HEK293T (cell line): ENCODE data around the gene CERS4.
"Not testable (repeated sequence)": the region's sequence is repeated elsewhere in the genome, so short reads cannot be mapped to it uniquely, and the experiment has no call there.

ENCODE experiments used
- CTCF ChIA-PET: fragments of 350-600 bp; formaldehyde crosslinking; extraction: SDS; loops from one replicate; lab custom pipeline; 2021; ENCODE audit warnings: antibody characterized with exemption, inconsistent platforms; lab: Yijun Ruan, JAX
- POLR2A ChIA-PET: fragments of 350-600 bp; formaldehyde crosslinking; extraction: SDS; loops from one replicate; lab custom pipeline; 2020; ENCODE audit warnings: antibody characterized with exemption, inconsistent platforms; lab: Yijun Ruan, JAX
- DNase-seq: peaks from one replicate; pipeline ENCODE4 v3.0.0; 2012; ENCODE audit warnings: mixed read lengths; ENCODE audit errors: extremely low spot score
- ARNT ChIP-seq: fragments of 450-650 bp; IDR thresholded peaks from 2 replicates; pipeline ENCODE4 v1.6.1; 2017; ENCODE audit warnings: mild to moderate bottlenecking
- BHLHE40 ChIP-seq: fragments of 450-650 bp; IDR thresholded peaks from 2 replicates; pipeline ENCODE4 v1.6.1; 2016; ENCODE audit warnings: mild to moderate bottlenecking, moderate library complexity, borderline replicate concordance
- CTBP1 ChIP-seq: fragments of 450-650 bp; IDR thresholded peaks from 2 replicates; pipeline ENCODE4 v1.6.1; 2016; ENCODE audit warnings: borderline replicate concordance
- ELF4 ChIP-seq: fragments of 450-650 bp; IDR thresholded peaks from 2 replicates; pipeline ENCODE4 v1.6.1; 2017; ENCODE audit warnings: antibody characterized with exemption
- FOXA1 ChIP-seq: fragments of 450-650 bp; IDR thresholded peaks from 2 replicates; pipeline ENCODE4 v1.6.1; 2016; ENCODE audit warnings: mild to moderate bottlenecking
- FOXK2 ChIP-seq: fragments of 450-650 bp; IDR thresholded peaks from 2 replicates; pipeline ENCODE4 v1.6.1; 2016; ENCODE audit warnings: mild to moderate bottlenecking
- FOXM1 ChIP-seq: fragments of 450-650 bp; IDR thresholded peaks from 2 replicates; pipeline ENCODE4 v1.6.1; 2017; ENCODE audit warnings: mild to moderate bottlenecking, borderline replicate concordance
- HDGF ChIP-seq: fragments of 450-650 bp; IDR thresholded peaks from 2 replicates; pipeline ENCODE4 v1.6.1; 2017; ENCODE audit warnings: antibody characterized with exemption, borderline replicate concordance
- L3MBTL2 ChIP-seq: fragments of 450-650 bp; conservative IDR thresholded peaks from 2 replicates; pipeline ENCODE4 v1.6.1; 2016; ENCODE audit warnings: mild to moderate bottlenecking
- LEF1 ChIP-seq: fragments of 450-650 bp; IDR thresholded peaks from 2 replicates; pipeline ENCODE4 v1.6.1; 2017; ENCODE audit warnings: mild to moderate bottlenecking, borderline replicate concordance
- NFRKB ChIP-seq: fragments of 450-650 bp; IDR thresholded peaks from 2 replicates; pipeline ENCODE4 v1.6.1; 2016; ENCODE audit warnings: mild to moderate bottlenecking, moderate library complexity
- PKNOX1 ChIP-seq: fragments of 450-650 bp; IDR thresholded peaks from 2 replicates; pipeline ENCODE4 v1.6.1; 2016
- SP1 ChIP-seq: fragments of 450-650 bp; IDR thresholded peaks from 2 replicates; pipeline ENCODE4 v1.6.1; 2017
- SUZ12 ChIP-seq: fragments of 450-650 bp; IDR thresholded peaks from 2 replicates; pipeline ENCODE4 v1.6.1; 2016; ENCODE audit warnings: mild to moderate bottlenecking
- TARDBP ChIP-seq: fragments of 450-650 bp; IDR thresholded peaks from 2 replicates; pipeline ENCODE4 v1.6.1; 2016
- ZNF384 ChIP-seq: fragments of 450-650 bp; IDR thresholded peaks from 2 replicates; pipeline ENCODE4 v1.6.1; 2016

The CERS4 gene

DNA sequence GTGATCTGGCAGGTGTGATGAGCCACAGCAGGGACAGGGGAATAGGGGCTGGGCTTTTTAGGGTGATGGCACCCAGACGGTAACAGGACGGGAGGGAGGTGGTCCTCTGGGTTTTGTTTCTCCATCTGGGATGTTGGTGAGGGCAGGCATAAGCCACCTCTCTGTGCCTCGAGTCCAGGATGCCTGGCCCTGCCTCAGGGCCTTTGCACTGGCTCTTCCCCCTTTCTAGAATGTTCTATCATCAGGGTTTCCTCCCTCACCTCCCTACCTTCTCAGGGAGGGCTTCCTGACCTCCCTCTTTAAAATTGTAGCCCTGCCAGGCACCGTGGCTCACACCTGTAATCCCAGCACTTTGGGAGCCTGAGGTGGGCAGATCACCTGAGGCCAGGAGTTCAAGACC is 6.6 kb downstream of the CERS4 start:
- CTCF ChIA-PET = no interaction called here
- POLR2A ChIA-PET = no interaction called here
- TF ChIP-seq TARDBP (no peak), CTBP1 (no peak), L3MBTL2 (no peak), SUZ12 (no peak), LEF1 (no peak), ELF4 (no peak), NFRKB (no peak), FOXA1 (no peak), ARNT (no peak), FOXK2 (no peak), HDGF (no peak), SP1 (no peak), ZNF384 (no peak)
- DNase-seq = no peak

- DNase-seq = no peak
- POLR2A ChIA-PET = no interaction called here
- TF ChIP-seq ELF4 = no peak
- CTCF ChIA-PET = no interaction called here
These were observed 7.2 kb downstream of the CERS4 start for GRCh38 chr19:8216357-8216756.

- CTCF ChIA-PET, DNase-seq, POLR2A ChIA-PET: not testable (repeated sequence)
These were observed 9.0 kb downstream of the CERS4 start for GRCh38 chr19:8218127-8218526.

DNA sequence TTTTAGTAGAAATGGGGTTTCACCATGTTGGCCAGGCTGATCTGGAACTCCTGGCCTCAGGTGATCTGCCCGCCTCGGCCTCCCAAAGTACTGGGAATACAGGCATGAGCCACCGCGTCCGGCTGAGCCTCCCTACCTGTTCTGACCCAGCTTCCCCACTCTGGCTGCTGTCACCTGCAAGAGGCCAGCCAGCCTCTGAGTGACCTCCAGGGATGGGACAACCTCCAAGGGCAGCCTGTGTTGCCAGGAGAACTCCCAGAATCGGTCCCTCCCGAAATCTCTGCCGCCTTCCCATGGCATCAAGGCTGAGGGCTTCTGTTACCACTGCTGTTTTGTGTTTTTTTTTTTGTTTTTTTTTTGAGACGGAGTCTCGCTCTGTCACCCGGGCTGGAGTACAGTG is 11.3 kb downstream of the CERS4 start:
- DNase-seq = no peak
- ChIA-PET POLR2A (no interaction called here), CTCF (no interaction called here)
- TF ChIP-seq FOXK2 = no peak
- TF ChIP-seq CTBP1 = no peak
- TF ChIP-seq FOXA1 = no peak
- TF ChIP-seq LEF1 = no peak
- TF ChIP-seq BHLHE40 = no peak
- no peak for TF ChIP-seq SUZ12
- no peak for TF ChIP-seq L3MBTL2
- no peak for TF ChIP-seq HDGF
- TF ChIP-seq ZNF384 = no peak
- TF ChIP-seq FOXM1 = no peak
- no peak for TF ChIP-seq TARDBP
- no peak for TF ChIP-seq ELF4
- TF ChIP-seq SP1 = no peak
- no peak for TF ChIP-seq NFRKB
- TF ChIP-seq PKNOX1 = no peak
- TF ChIP-seq ARNT = no peak

DNA sequence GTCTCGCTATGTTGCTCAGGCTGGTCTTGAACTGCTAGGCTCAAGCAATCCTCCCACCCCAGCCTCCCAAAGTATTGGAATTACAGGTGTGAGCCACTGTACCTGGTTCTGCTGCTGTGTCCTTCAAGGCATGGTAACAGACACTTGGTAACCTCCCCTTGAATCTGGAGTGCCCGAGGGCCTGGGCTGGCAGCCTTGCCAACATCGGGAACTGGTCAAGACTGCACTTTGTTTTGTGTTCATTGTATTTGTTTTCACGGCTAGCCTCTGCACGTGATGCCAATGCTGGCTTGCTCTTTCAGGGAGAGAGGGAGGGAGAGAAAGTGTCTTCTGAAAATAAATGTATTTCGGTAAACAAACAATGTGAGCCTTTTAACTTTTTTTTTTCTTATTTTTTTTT is 12.0 kb downstream of the CERS4 start:
- TF ChIP-seq ARNT (no peak), FOXA1 (no peak), L3MBTL2 (no peak), PKNOX1 (no peak), BHLHE40 (no peak), ZNF384 (no peak), LEF1 (no peak), FOXM1 (no peak), SUZ12 (no peak), CTBP1 (no peak), SP1 (no peak), NFRKB (no peak)
- no peak for DNase-seq
- POLR2A ChIA-PET = no interaction called here
- CTCF ChIA-PET = interaction anchor here (0.7 kb wide), 1 partner anchor 14 kb away, joined by 6 read pairs; no protein-coding TSS in a partner anchor

DNA sequence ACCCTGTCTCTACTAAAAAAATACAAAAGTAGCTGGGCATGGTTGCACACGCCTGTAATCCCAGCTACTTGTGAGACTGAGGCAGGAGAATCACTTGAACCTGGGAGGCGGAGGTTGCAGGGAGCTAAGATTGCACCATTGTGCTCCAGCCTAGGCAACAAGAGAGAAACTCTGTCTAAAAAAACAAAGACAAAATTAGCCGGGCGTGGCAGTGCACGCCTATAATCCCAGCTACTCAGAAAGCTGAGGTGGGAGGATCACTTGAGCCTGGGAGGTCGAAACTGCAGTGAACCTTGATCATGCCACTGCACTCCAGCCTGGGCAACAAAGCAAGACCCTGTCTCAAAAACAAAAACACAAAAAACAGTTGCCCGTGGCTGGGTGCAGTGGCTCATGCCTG is 14.3 kb downstream of the CERS4 start:
- POLR2A ChIA-PET, CTCF ChIA-PET, DNase-seq: not testable (repeated sequence)

DNA sequence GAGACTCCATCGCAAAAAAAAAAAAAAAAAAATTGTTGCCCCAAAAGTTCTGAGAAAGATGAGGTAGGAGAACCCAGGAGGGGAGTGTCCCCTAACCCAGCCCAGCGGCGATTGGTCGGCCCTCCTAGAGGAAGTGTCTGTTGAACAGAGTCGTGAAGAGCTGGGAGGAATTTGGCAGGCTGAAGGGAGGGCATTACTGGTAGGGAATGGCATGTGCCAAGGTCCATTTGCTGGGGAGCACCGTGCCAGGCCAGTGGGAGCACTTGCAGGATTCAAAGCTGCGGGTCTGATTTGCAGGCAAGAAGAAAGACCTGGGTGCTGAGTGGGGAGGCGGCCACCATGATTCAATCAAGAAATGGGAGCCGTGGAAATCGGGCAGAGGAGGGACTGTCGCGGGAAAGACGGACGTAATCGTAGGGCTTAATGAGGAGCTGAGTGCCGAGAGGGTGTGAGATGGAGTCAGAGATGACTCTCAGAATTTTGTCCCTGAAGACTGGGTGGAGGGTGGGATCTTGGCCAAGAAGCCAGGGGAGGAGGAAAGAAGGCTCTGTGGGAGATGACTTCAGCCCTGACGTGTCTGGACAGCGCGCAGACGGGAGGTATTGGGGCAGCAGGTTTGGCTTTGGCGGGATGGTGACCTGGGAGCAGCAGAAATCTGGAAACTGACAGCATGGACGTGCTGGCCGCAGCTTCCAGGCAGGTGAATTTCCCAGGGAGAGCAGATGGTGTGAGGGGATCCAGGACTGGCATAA is 15.4 kb downstream of the CERS4 start:
- no peak for DNase-seq
- TF ChIP-seq SP1 = no peak
- TF ChIP-seq L3MBTL2 = no peak
- no peak for TF ChIP-seq PKNOX1
- TF ChIP-seq LEF1 = no peak
- TF ChIP-seq ZNF384 = no peak
- TF ChIP-seq CTBP1 = no peak
- TF ChIP-seq BHLHE40 = no peak
- no peak for TF ChIP-seq HDGF
- TF ChIP-seq ARNT = no peak
- no peak for TF ChIP-seq FOXA1
- TF ChIP-seq ELF4 = no peak
- TF ChIP-seq FOXK2 = no peak
- TF ChIP-seq NFRKB = no peak
- TF ChIP-seq TARDBP = no peak
- TF ChIP-seq FOXM1 = no peak
- TF ChIP-seq SUZ12 = no peak
- ChIA-PET CTCF (no interaction called here), POLR2A (interaction anchor here (0.7 kb wide), 1 partner anchor 10 kb away, joined by 3 read pairs; no protein-coding TSS in a partner anchor)
